IMR-90 (cell line): Measurements from ENCODE around the gene CEP290. TPM values are rescaled to one million over a fixed set of nuclear protein-coding genes. Genes with fewer than 3 reads are reported as not detected.
A peak's percentile ranks its signal among the peaks of the same experiment; 100 is the strongest.

ENCODE experiments used
- ATAC-seq: fragments of 200-7000 bp; cut with Tn5 transposase; 2 replicates; pipeline ENCODE4 v1.9.1; 2020; ENCODE audit warnings: low read depth, mild to moderate bottlenecking, moderate library complexity
- BruUV-seq: library from RNA; stranded (reverse); fragments of 400-500 nt; replicated peaks from 2 replicates; lab custom pipeline; 2021; lab: Mats Ljungman, UMichigan
- CTCF ChIA-PET: fragments of 300-600 bp; formaldehyde crosslinking; extraction: SDS; loops from one replicate; lab custom pipeline; 2021; ENCODE audit warnings: antibody characterized with exemption; lab: Yijun Ruan, JAX
- POLR2A ChIA-PET: fragments of 300-600 bp; sonication (Branson Sonifier 250); formaldehyde crosslinking; loops from one replicate; lab custom pipeline; 2022; ENCODE audit warnings: antibody characterized with exemption; ENCODE audit not compliant: unreplicated experiment; lab: Charles Lee
- DNase-seq: peaks from one replicate; pipeline ENCODE4 v3.0.0; 2013
- H2AFZ ChIP-seq: replicated peaks from 2 replicates; pipeline ENCODE3; 2013; ENCODE audit warnings: low read length, mild to moderate bottlenecking; ENCODE audit not compliant: poor library complexity
- H2AK5ac ChIP-seq: 2 replicates; pipeline ENCODE4 v1.6.1; 2013; ENCODE audit warnings: low read depth, low read length, inconsistent platforms
- H2AK9ac ChIP-seq: replicated peaks from 2 replicates; pipeline ENCODE3; 2013; ENCODE audit warnings: mild to moderate bottlenecking, low read depth, low read length, moderate library complexity; ENCODE audit not compliant: poor library complexity
- H2BK120ac ChIP-seq: 2 replicates; pipeline ENCODE4 v1.6.1; 2013; ENCODE audit warnings: low read depth, low read length, inconsistent platforms
- H2BK15ac ChIP-seq: 3 replicates; pipeline ENCODE4 v1.6.1; 2013; ENCODE audit warnings: low read depth, low read length, inconsistent platforms
- H2BK20ac ChIP-seq: 2 replicates; pipeline ENCODE4 v1.6.1; 2013; ENCODE audit warnings: low read depth, mild to moderate bottlenecking, inconsistent platforms, low read length, moderate library complexity
- H2BK5ac ChIP-seq: 2 replicates; pipeline ENCODE4 v1.6.1; 2013; ENCODE audit warnings: mild to moderate bottlenecking, low read depth, low read length, inconsistent platforms; ENCODE audit not compliant: poor library complexity, severe bottlenecking
- H3K14ac ChIP-seq: replicated peaks from 2 replicates; pipeline ENCODE4 v1.6.1; 2013; ENCODE audit warnings: low read depth, low read length, inconsistent platforms
- H3K18ac ChIP-seq: 2 replicates; pipeline ENCODE4 v1.6.1; 2013; ENCODE audit warnings: low read depth, low read length, control low read depth
- H3K23ac ChIP-seq: 2 replicates; pipeline ENCODE4 v1.6.1; 2013; ENCODE audit warnings: low read depth, low read length, inconsistent platforms
- H3K27ac ChIP-seq: 2 replicates; pipeline ENCODE4 v1.5.1; 2013; ENCODE audit warnings: mild to moderate bottlenecking, control low read depth, low read length; ENCODE audit not compliant: insufficient read depth
- H3K27me3 ChIP-seq: 2 replicates; pipeline ENCODE4 v1.6.1; 2013; ENCODE audit warnings: low read length; ENCODE audit not compliant: control insufficient read depth, insufficient read depth
- H3K36me3 ChIP-seq: 2 replicates; pipeline ENCODE4 v1.6.1; 2013; ENCODE audit warnings: low read length, mixed read lengths; ENCODE audit not compliant: control insufficient read depth, insufficient read depth
- H3K4ac ChIP-seq: 2 replicates; pipeline ENCODE4 v1.6.1; 2013; ENCODE audit warnings: low read depth, low read length, inconsistent platforms
- H3K4me1 ChIP-seq: 2 replicates; pipeline ENCODE4 v1.6.1; 2013; ENCODE audit warnings: low read length, mixed read lengths; ENCODE audit not compliant: control insufficient read depth, insufficient read depth
- H3K4me2 ChIP-seq: 2 replicates; pipeline ENCODE4 v1.6.1; 2013; ENCODE audit warnings: low read depth, mild to moderate bottlenecking, control low read depth, low read length, moderate library complexity
- H3K4me3 ChIP-seq: 2 replicates; pipeline ENCODE4 v1.5.1; 2013; ENCODE audit warnings: low read depth, mild to moderate bottlenecking, control low read depth, low read length, moderate library complexity; ENCODE audit not compliant: insufficient read depth
- H3K56ac ChIP-seq: 2 replicates; pipeline ENCODE4 v1.6.1; 2013; ENCODE audit warnings: low read length, inconsistent platforms; ENCODE audit not compliant: insufficient read depth; ENCODE audit errors: extremely low read depth
- H3K79me1 ChIP-seq, 2 experiments: 2 replicates each; pipeline ENCODE4 v1.6.1; 2013; ENCODE audit warnings: low read length in 2 of 2, inconsistent platforms in 1 of 2, low read depth in 1 of 2
- H3K9ac ChIP-seq: 2 replicates; pipeline ENCODE4 v1.6.1; 2013; ENCODE audit warnings: low read depth, low read length, control low read depth
- H3K9me1 ChIP-seq: 2 replicates; pipeline ENCODE4 v1.6.1; 2013; ENCODE audit warnings: low read length, inconsistent platforms; ENCODE audit not compliant: insufficient read depth
- H3K9me3 ChIP-seq: 2 replicates; pipeline ENCODE4 v1.6.1; 2013; ENCODE audit warnings: low read length; ENCODE audit not compliant: control insufficient read depth, insufficient read depth
- H4K20me1 ChIP-seq: 2 replicates; pipeline ENCODE4 v1.6.1; 2013; ENCODE audit warnings: low read length, inconsistent platforms; ENCODE audit not compliant: insufficient read depth
- H4K5ac ChIP-seq: 2 replicates; pipeline ENCODE4 v1.6.1; 2013; ENCODE audit warnings: mild to moderate bottlenecking, low read depth, low read length, control low read depth
- H4K8ac ChIP-seq, 2 experiments: 2 replicates each; pipeline ENCODE4 v1.6.1; 2013; ENCODE audit warnings: low read depth in 2 of 2, low read length in 2 of 2, control low read depth in 1 of 2, inconsistent platforms in 1 of 2
- H4K91ac ChIP-seq: 2 replicates; pipeline ENCODE4 v1.6.1; 2013; ENCODE audit warnings: low read depth, low read length, inconsistent platforms; ENCODE audit not compliant: insufficient read depth
- CHD1 ChIP-seq: IDR thresholded peaks from 2 replicates; pipeline ENCODE4 v1.6.1; 2012; ENCODE audit warnings: low read depth, low read length, improper control_type of control experiment
- RFX5 ChIP-seq: IDR thresholded peaks from 2 replicates; pipeline ENCODE4 v1.8.0; 2012; ENCODE audit warnings: low read depth, mild to moderate bottlenecking, low read length, moderate library complexity
- WGBS, 2 experiments: methylation state at CpG; one replicate each; pipeline versions ENCODE4 v1.1.5 to v1.1.7; 2013; ENCODE audit warnings: missing lambda C conversion rate in 2 of 2; ENCODE audit not compliant: insufficient read length in 1 of 2; ENCODE audit errors: extremely low coverage in 2 of 2; 5-methylcytosine and 5-hydroxymethylcytosine counted together
- dilution Hi-C: fragments of 300-500 bp; cut with HindIII; formaldehyde crosslinking; loops from one replicate; pipeline ENCODE4 v1.14.3; 2018; ENCODE audit warnings: low sequenced_read_pairs; ENCODE audit not compliant: unreplicated experiment
- in situ Hi-C: fragments of 300-500 bp; cut with MboI; formaldehyde crosslinking; loops from 3 replicates; pipeline ENCODE4 v1.14.3; 2019; ENCODE audit warnings: low sequenced_read_pairs, inconsistent platforms, mixed read lengths
- intact Hi-C: fragments of 100-400 bp; cut with micrococcal nuclease; formaldehyde crosslinking; loops from 2 replicates; pipeline ENCODE4 v1.10.0; 2022
- polyA plus RNA-seq, 3 experiments: library from polyadenylated mRNA; depleted of rRNA; stranded (reverse); fragments of >200 nt; gene quantifications; 2 replicates each; pipeline ENCODE4 v1.2.3, GENCODE V29; 2012; ENCODE audit warnings: low replicate concordance in 1 of 3
- total RNA-seq: library from RNA; depleted of rRNA; stranded (reverse); fragments of >200 nt; gene quantifications from 2 replicates; pipeline ENCODE4 v1.2.3, GENCODE V29; 2012

The CEP290 gene
- total and polyA plus RNA-seq, 2 of the 4 experiments (the other 2 are of a cell fraction), result 4.3 to 7.9 TPM

- no peaks in the 10 kb centered on the region for H3K9me3 ChIP-seq
- TF ChIP-seq RFX5 (no peak), CHD1 (no peak)
- no peaks in the 10 kb centered on the region; the same call in 1 of the 2 replicates for H4K20me1 ChIP-seq
- H3K27ac ChIP-seq, result peak overlapping the region; percentile 74
- ATAC-seq, result no peak; the same call in 1 of the 2 replicates
- in situ Hi-C loops, result no loop called here
- no peaks in the 10 kb centered on the region; the same call in 1 of the 2 replicates for H3K36me3 ChIP-seq
- peaks cover 21 to 39% of the 10 kb centered on the region in 2 experiments; a peak in 3 of 4 replicates for H3K79me1 ChIP-seq
- H4K91ac ChIP-seq, result peak overlapping the region; percentile 86; the same call in 1 of the 2 replicates
- peak overlapping the region; percentile 86 for H3K9ac ChIP-seq
- intact Hi-C loops, result no loop called here
- peak overlapping the region; percentile 48 for H2AK9ac ChIP-seq
- peak overlapping the region; percentile 80 for H2BK5ac ChIP-seq
- dilution Hi-C loops, result no loop called here
- no CpG with 5 or more reads among the region's 5 CpGs for WGBS, 2 experiments
- CTCF ChIA-PET, result no interaction called here
- H4K5ac ChIP-seq, result no peak overlapping the region
- H2AK5ac ChIP-seq, result 0 out of 2 replicates have a peak overlapping the region, but pooled peaks have one; percentile 4
- peak overlapping the region; percentile 99 for H2AFZ ChIP-seq
- H3K9me1 ChIP-seq, result no peaks in the 10 kb centered on the region
- H3K4me2 ChIP-seq, result peak overlapping the region; percentile 96
- H3K27me3 ChIP-seq, result no peaks in the 10 kb centered on the region
- H3K4me1 ChIP-seq, result peaks cover 3% of the 10 kb centered on the region; the same call in 1 of the 2 replicates
- POLR2A ChIA-PET, result no interaction called here
- H2BK15ac ChIP-seq, result no peak overlapping the region
- H3K4me3 ChIP-seq, result peak overlapping the region; percentile 93
- no peak for DNase-seq
- peak overlapping the region; percentile 66 for H3K14ac ChIP-seq
- no peak overlapping the region for H3K18ac ChIP-seq
- H3K4ac ChIP-seq, result peak overlapping the region; percentile 93
- peak overlapping the region; percentile 33 for H3K56ac ChIP-seq
- H2BK20ac ChIP-seq, result no peak overlapping the region
- peak overlapping the region; percentile 10 to 69; a peak in 3 of 4 replicates for H4K8ac ChIP-seq
- no peak overlapping the region for H2BK120ac ChIP-seq
- no TSS peak for BruUV-seq
- peak overlapping the region; percentile 93 for H3K23ac ChIP-seq
Observed at GRCh38 chr12:88035907-88036289, 106.0 kb downstream of the CEP290 start.
